HTERT RPE-1 (cell line): ENCODE data around the gene MRPS10.

Source experiments
- in situ Hi-C: fragments of 300-500 bp; cut with MboI; formaldehyde crosslinking; loops from 4 replicates; pipeline ENCODE4 v1.14.3; 2020; ENCODE audit warnings: low sequenced_read_pairs

The MRPS10 gene

GRCh38 chr6:42217519-42218367, at the start of gene MRPS10:
TSS of gene MRPS10 (minus strand) at chr6:42217861. CDS start at chr6:42217849, 12 bp downstream.
- in situ Hi-C loops, result no loop called here

GRCh38 chr6:42266538-42266937, 48.9 kb upstream of the MRPS10 start:
- in situ Hi-C loops, result no loop called here

GRCh38 chr6:42264852-42265390, 47.3 kb upstream of the MRPS10 start:
- in situ Hi-C loops, result no loop called here

GRCh38 chr6:42264162-42264851, 46.6 kb upstream of the MRPS10 start:
- in situ Hi-C loops, result no loop called here

- in situ Hi-C loops, result no loop called here
Observed at GRCh38 chr6:42263165-42263728, 45.6 kb upstream of the MRPS10 start.

- in situ Hi-C loops, result no loop called here
Observed at GRCh38 chr6:42260972-42261371, 43.3 kb upstream of the MRPS10 start.

- in situ Hi-C loops, result no loop called here
Observed at GRCh38 chr6:42260396-42260888, 42.8 kb upstream of the MRPS10 start.

GRCh38 chr6:42259841-42260395, 42.3 kb upstream of the MRPS10 start:
- in situ Hi-C loops, result no loop called here

- in situ Hi-C loops, result no loop called here
Observed at GRCh38 chr6:42259286-42259685, 41.6 kb upstream of the MRPS10 start.

GRCh38 chr6:42257614-42258013, 40.0 kb upstream of the MRPS10 start:
- in situ Hi-C loops, result no loop called here

GRCh38 chr6:42257063-42257462, 39.4 kb upstream of the MRPS10 start:
- in situ Hi-C loops, result no loop called here

GRCh38 chr6:42255050-42255449, 37.4 kb upstream of the MRPS10 start:
- in situ Hi-C loops, result no loop called here

GRCh38 chr6:42254505-42254904, 36.8 kb upstream of the MRPS10 start:
- in situ Hi-C loops, result no loop called here

GRCh38 chr6:42251911-42252637, 34.4 kb upstream of the MRPS10 start:
- in situ Hi-C loops, result no loop called here

GRCh38 chr6:42251500-42251899, 33.8 kb upstream of the MRPS10 start:
- in situ Hi-C loops, result no loop called here

- in situ Hi-C loops, result no loop called here
Observed at GRCh38 chr6:42250274-42250931, 32.7 kb upstream of the MRPS10 start.

GRCh38 chr6:42249279-42249678, 31.6 kb upstream of the MRPS10 start:
- in situ Hi-C loops, result no loop called here

GRCh38 chr6:42243046-42243445, 25.4 kb upstream of the MRPS10 start:
- in situ Hi-C loops, result no loop called here

GRCh38 chr6:42241915-42242314, 24.3 kb upstream of the MRPS10 start:
- in situ Hi-C loops, result no loop called here
